RPMI8226 (cell line): ENCODE results near the gene DTNB.

Experiments
- DNase-seq: peaks from one replicate; pipeline ENCODE4 v3.0.0-alpha.2; 2015

DTNB gene

GRCh38 chr2:25492726-25493125, 180.7 kb downstream of the DTNB start:
- no peak for DNase-seq

DNA sequence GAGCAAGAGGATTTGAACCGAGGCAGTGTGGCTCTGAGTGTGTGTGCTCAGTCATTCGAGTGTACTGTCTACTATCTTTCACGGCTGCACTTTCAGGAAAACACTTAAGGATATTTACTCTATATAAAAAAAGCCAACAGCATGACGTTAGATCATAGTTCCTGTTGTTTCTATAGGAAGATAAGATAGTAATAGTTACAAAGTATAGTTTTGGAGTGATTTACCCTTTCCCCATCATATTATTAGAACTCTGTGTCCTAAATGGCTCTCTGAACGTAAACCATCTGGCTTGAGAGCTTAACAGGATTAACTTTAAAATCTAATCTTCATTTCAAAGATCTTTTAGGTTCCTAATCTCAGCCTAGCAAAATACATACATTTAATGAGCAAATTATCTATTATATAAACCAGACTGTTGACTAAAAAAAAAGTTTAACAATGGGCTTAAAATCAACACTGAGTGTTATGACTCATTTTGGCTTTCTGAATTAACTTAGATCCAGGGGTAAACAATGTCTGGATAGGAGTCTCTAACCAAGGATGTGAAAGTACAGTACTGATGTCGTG, 181.3 kb downstream of the DTNB start:
- no peak for DNase-seq

- no peak for DNase-seq
Measured at GRCh38 chr2:25491003-25491696, 182.2 kb downstream of the DTNB start.

- DNase-seq, result no peak
Measured at GRCh38 chr2:25490217-25490616, 183.2 kb downstream of the DTNB start.

GRCh38 chr2:25489631-25490030, 183.7 kb downstream of the DTNB start:
- DNase-seq, result no peak

GRCh38 chr2:25483607-25484266, 189.6 kb downstream of the DTNB start:
- DNase-seq, result peak; percentile 76

DNA sequence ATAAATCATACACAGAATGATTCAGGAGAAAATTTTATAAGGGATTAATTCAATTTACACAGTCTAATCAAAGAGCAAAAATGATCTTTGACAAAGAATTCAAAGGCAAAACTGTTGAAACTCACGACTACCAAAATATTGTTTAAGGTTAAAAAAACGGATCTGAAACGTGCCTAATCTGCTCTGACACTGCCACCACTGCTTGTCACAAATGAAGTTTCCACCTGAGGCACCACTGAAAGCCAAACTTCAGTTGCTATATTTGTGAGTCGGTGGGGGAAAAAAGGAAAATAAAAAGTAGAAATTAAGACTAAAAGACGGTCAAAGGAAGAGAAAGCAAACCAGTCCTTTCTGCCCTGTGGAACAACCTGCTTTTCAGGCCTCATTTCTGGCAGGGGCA, 191.0 kb downstream of the DTNB start:
- DNase-seq, result peak; percentile 30

DNA sequence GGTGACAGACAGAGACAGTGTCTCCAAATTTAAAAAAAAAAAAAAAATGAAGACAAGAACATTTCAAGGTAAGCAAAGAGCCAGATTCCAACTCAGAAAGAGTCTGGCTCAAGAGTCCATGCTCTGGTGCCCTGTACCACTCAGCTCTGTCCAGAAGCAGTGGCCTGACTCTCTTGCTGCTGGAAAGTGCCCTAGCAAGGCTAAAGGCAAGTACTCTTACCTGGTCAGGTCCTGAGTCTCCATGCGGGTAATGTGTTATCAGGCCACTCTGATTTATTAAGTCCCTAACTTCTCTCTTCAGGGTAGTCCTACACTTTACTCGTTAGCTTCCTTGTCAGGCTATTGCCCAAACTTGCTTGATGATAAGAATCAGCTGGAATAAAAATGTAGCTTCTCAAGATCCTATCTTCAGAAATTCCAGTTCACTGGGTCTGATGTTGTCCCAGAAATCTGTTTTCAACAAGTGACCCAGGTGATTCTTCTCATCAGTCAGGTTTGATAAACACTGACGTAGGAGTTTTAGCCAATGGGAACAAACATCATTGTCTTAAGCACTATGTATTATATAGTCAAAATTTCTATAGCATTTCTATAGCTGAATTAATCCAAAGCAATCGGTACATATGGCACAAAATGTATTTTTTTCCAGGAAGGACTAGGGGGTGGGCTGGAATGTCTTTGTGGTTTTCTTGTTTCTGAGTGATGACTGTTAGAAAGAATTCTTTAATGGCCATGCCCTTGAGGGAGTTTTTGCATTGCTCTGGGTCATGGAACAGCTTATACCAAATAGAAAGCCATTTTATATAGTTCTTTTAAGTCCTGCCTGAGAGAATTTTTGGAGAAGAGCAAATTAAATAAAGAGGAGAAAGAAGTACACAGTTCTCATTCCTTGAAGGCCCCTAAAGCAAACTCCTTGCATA, 191.7 kb downstream of the DTNB start:
- DNase-seq, result no peak

DNA sequence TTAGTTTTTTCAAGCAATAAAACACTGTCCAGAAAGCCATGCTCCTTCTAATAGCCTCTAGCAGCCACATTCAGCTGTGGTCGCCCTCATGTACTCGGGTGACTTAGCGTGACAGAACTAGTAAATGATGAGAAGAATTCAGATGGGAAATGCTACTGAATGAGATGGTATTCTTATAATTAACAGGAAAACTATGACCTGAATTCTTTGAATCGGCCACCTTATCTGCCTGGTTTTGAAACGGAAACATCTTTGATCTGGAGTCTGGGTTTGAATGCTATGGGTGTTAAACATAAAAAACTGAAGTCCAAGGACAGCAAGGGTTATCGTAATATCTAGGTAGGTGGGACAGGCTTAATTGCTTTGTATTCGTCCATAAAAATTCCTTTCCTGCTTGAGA, 192.8 kb downstream of the DTNB start:
- DNase-seq, result no peak

DNA sequence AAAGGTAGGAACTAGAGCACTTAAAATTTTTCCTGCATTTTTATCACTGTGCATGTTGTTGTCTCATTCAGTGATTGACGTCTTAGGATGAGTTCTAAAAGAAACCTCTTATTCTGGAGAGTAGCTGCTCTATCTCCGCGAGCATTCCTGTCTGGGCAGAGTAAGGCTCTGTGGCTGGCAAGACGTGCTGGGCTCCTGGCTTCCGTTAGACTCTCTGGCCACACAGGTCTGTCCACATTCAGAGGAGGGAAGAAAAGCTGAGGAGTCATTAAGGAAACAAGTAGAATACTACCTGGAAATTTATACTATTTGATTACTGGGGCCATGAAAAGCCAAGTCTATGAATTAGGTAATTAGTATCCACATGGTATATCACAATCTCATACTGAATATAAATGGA, 193.6 kb downstream of the DTNB start:
- no peak for DNase-seq

DNA sequence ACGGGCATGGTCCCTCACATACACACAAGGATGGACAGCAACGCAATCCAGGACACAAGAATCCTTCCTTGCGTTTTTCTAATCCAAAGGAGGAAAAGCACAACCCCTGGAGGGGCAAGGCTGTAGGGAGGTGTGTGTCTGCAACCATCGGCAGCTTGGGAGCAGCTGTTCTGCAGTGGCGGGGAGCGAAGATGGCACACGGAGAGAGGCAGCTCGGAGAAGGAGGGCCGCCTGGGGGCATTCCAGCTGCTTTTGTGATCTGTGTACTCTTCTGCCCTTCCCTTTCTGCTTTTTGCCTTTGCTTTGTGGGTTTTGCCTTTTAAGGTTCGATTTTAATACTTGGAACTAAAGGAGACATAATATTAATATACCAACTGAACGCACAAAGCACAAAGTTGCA, 194.6 kb downstream of the DTNB start:
- DNase-seq, result no peak

DNA sequence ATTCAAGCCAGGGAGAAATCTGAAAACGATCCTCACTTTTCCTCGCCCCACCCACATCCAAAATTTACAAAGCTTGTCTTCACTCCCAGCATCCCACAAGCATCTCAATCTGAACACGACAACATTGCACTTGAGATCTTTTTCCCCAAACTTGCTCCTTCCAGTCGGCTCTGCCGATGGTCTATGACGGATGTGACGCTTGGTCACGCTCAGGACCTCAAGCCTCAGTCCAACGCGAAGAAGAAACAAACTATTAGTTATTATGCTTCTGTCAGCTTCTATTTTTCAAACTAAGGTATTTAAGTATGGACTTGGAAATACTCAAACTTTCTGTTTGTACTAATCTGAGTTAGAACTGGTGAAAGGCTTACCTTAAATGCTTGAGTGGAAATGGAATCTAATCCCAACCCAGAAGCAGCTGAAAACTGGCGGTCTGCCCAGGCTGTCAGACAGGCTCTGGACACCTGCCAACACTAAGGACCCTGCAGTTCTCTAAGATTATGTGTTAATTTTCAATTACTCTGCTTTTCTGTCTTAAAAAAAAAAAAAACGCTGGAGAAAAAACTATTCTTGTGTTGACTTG, 199.5 kb downstream of the DTNB start:
- DNase-seq, result peak; percentile 92

- DNase-seq, result no peak
Measured at GRCh38 chr2:25473131-25473530, 200.2 kb downstream of the DTNB start.

DNA sequence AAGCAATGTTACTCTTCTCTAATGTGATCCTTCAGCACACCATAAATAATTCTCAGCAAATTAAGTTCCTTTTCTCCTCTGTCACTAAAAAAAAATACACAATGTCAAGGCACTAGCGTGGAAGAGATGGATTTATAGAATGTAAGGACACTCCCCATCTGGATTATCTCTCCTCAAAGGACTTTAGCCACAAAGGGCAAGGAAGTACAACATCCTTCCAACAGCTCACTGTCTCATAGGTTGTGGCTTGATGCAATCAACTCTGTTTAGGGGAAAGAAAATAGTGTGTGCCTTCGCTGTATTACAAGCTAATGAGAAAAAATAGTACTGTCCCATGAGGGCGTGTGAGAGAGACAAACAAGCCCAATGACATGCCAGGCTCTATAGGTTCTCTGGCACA, 202.6 kb downstream of the DTNB start:
- DNase-seq, result no peak

GRCh38 chr2:25467743-25468142, 205.6 kb downstream of the DTNB start:
- no peak for DNase-seq

DNA sequence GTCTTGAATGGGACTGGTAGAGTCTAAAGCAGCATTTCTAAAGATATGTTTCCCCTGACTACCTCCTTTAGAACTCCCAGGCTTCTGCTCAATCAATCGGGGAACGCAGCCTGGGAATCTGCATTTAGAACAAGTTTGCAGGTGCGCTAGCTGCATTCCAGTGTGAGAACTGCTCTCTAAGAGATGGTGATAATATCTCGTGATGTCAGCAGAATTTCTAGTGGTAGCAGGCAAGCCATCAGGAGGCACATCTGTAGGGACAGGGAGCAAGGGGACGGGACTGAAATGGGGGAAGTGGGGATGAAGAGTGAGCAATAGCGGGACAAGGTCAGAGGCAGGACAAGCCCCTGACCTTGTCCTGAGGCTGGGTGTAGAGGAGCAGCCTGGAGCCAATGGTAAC, 211.4 kb downstream of the DTNB start:
- no peak for DNase-seq

DNA sequence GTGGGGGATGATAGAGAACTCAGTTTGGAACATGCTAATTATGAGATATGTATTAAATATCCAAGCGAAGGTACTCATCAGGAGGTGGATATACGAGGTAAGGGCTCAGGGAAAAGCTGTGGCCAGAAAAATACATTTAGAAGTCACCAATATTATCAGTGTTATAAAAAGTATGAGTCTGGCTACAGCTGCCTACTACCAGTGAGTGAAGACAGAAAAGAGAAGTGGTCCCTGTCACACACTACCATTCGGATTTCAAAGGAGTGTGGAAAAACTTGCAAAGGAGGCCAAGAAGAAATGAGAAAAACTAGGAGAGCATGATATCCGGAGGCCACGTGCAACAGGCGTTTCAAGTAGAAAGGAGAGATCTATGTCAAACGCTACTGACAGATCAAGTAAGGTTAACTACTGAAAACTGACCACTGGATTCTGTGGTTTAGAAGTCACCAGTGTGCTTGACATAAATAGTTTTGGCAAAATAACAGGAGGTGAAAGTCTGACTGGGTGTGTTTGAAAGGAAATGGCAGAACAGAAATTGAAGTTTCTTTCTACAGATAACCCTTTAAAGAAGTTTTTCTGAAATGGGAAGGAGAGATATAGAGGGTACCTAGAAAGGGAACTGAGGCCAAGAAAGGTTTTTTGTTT, 213.0 kb downstream of the DTNB start:
- DNase-seq, result peak; percentile 8

- DNase-seq, result peak; percentile 29
Measured at GRCh38 chr2:25454824-25455611, 218.4 kb downstream of the DTNB start.

DNA sequence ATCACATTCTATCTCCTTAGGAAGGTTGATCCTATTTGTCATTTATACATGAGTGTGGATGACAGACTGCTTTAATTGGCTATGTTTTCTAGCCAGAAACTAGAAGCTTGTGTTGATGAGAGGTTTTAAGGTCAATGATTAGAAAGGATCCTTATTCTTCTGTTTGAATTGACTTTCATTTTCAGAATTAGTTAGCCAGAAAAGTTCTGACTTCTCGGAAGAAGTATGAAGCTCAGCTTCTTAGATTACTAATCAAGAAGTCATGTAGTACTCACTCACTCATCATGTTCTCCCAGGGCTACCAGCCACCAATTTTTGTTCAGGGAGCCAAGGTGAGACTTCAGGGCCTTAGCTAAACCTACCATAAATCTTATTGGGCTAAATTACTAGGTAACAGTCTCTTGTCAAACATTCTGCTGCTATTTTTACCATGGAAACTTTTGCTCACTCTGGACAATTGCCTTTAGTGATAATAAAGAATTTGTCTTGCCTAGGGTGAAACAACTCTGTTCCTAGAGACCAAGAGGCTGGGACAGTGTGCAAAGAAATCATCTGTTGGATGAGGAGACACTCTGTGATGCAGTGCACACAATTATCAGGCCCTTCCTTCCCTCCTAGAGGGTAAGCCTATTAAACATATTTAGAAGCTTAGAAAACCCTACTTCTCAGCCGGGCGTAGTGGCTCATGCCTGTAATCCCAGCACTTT, 220.0 kb downstream of the DTNB start:
- no peak for DNase-seq

- no peak for DNase-seq
Measured at GRCh38 chr2:25448808-25449207, 224.6 kb downstream of the DTNB start.

DNA sequence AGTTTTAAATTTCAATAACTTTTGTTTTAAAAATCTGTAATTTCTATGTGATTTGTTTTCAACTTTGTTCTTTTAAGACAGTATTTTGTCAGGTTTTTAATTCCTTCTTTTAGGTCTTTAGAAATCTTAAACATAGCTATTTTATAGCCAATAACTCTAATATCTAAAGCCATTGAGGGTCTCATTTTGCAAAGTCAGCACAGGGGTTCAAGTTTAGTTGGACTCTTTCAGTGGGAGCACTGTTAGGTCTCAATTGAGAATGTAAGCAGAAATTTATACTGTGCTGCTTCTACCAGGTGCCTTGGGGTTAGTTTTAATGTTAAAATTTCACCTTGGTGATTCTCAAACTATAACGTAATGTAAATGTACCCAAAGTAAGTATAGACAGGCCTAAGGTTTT, 226.4 kb downstream of the DTNB start:
- no peak for DNase-seq
